T-helper 9 cell (primary cell): Measurements from ENCODE around the gene TMEM240.
"Not testable (repeated sequence)": the region's sequence is repeated elsewhere in the genome, so short reads cannot be mapped to it uniquely, and the experiment has no call there.

Experiments
- DNase-seq: peaks from one replicate; pipeline ENCODE4 v3.0.0-alpha.2; 2020

The TMEM240 gene

GRCh38 chr1:1490633-1491230 is 49.7 kb downstream of the TMEM240 start:
- DNase-seq: no peak

- DNase-seq: no peak
Measured at GRCh38 chr1:1489861-1490260, 50.6 kb downstream of the TMEM240 start.

- DNase-seq: no peak
Measured at GRCh38 chr1:1489231-1489630, 51.2 kb downstream of the TMEM240 start.

GRCh38 chr1:1487701-1488100 is 52.7 kb downstream of the TMEM240 start:
- DNase-seq: no peak

- DNase-seq: not testable (repeated sequence)
Measured at GRCh38 chr1:1485755-1486317, 54.6 kb downstream of the TMEM240 start.

- not testable (repeated sequence) for DNase-seq
Measured at GRCh38 chr1:1484976-1485750, 55.3 kb downstream of the TMEM240 start.
